HepG2 (cell line): ENCODE results near the gene PTPRD. TPM values are rescaled to one million over a fixed set of nuclear protein-coding genes. Genes with fewer than 3 reads are reported as not detected.

Experiments used
- ATAC-seq: fragments of 200-7000 bp; cut with Tn5 transposase; 3 replicates; pipeline ENCODE4 v1.9.1; 2020; ENCODE audit warnings: mild to moderate bottlenecking, moderate library complexity
- BruUV-seq: library from RNA; stranded (reverse); fragments of 400-500 nt; replicated peaks from 2 replicates; lab custom pipeline; 2021; lab: Mats Ljungman, UMichigan
- CTCF ChIA-PET: fragments of 300-600 bp; formaldehyde crosslinking; extraction: SDS; loops from one replicate; lab custom pipeline; 2021; ENCODE audit warnings: low total read pairs, inconsistent platforms, low intra/inter-chr PET ratio; lab: Yijun Ruan, JAX
- POLR2A ChIA-PET: fragments of 350-600 bp; sonication (Branson Sonifier 250); formaldehyde crosslinking; loops from one replicate; lab custom pipeline; 2020; ENCODE audit warnings: antibody characterized with exemption, inconsistent platforms; lab: Yijun Ruan, JAX
- DNase-seq: peaks from one replicate; pipeline ENCODE4 v3.0.0-alpha.2; 2015; ENCODE audit warnings: low spot score
- FAIRE-seq: peaks from 3 replicates; lab custom pipeline; 2011; peaks lifted over from hg19 to GRCh38; lab: Jason Lieb, UNC
- H2AFZ ChIP-seq: one replicate; pipeline ENCODE4 v1.6.1; 2011; ENCODE audit warnings: low read length, inconsistent platforms
- H3K27ac ChIP-seq: fragments of 300-600 bp; 3 replicates; pipeline ENCODE4 v1.8.0; 2011; ENCODE audit warnings: mixed run types, mild to moderate bottlenecking, mixed read lengths, low read length, inconsistent platforms; ENCODE audit not compliant: insufficient read depth; ENCODE audit errors: extremely low read length
- H3K27me3 ChIP-seq, 2 experiments: fragments of 200-600 bp in 1 of 2; 2 replicates in 1 of 2; 3 replicates in 1 of 2; pipeline versions ENCODE4 v1.6.0 to v1.8.0; 2011; ENCODE audit warnings: low read length in 2 of 2, mild to moderate bottlenecking in 2 of 2, moderate library complexity in 2 of 2, inconsistent platforms in 1 of 2; ENCODE audit not compliant: insufficient read depth in 2 of 2, control insufficient read depth in 1 of 2
- H3K36me3 ChIP-seq, 2 experiments: fragments of 200-600 bp in 1 of 2; replicated peaks in 1 of 2; 2 replicates in 1 of 2; 3 replicates in 1 of 2; pipeline versions ENCODE4 v1.5.1 to v1.8.0; 2011; ENCODE audit warnings: low read length in 2 of 2, inconsistent platforms in 1 of 2; ENCODE audit not compliant: insufficient read depth in 2 of 2, control insufficient read depth in 1 of 2
- H3K4me1 ChIP-seq: 2 replicates; pipeline ENCODE4 v1.5.1; 2012; ENCODE audit warnings: low read length, inconsistent platforms; ENCODE audit not compliant: insufficient read depth
- H3K4me2 ChIP-seq: 2 replicates; pipeline ENCODE4 v1.6.0; 2011; ENCODE audit warnings: low read depth, low read length, inconsistent platforms
- H3K4me3 ChIP-seq, 3 experiments: fragments of 200-600 bp in 1 of 3; sonication (generic), shearing (Covaris generic) in 1 of 3; replicated peaks in 1 of 3; 2 replicates each; pipeline ENCODE4 v1.5.1; 2011 to 2016; ENCODE audit warnings: low read length in 3 of 3, inconsistent platforms in 2 of 3, low read depth in 2 of 3, mild to moderate bottlenecking in 2 of 3, control low read depth in 1 of 3, mixed read lengths in 1 of 3; ENCODE audit not compliant: insufficient read depth in 1 of 3
- H3K79me2 ChIP-seq: one replicate; pipeline ENCODE4 v1.6.1; 2011; ENCODE audit warnings: low read length, inconsistent platforms; ENCODE audit not compliant: insufficient read depth
- H3K9ac ChIP-seq: 2 replicates; pipeline ENCODE4 v1.6.0; 2011; ENCODE audit warnings: mild to moderate bottlenecking, low read depth, low read length, inconsistent platforms; ENCODE audit not compliant: insufficient read depth
- H3K9me3 ChIP-seq: 2 replicates; pipeline ENCODE4 v1.5.1; 2012; ENCODE audit warnings: mild to moderate bottlenecking, low read length
- H4K20me1 ChIP-seq: 2 replicates; pipeline ENCODE4 v1.6.0; 2011; ENCODE audit warnings: inconsistent platforms, mild to moderate bottlenecking, low read length, moderate library complexity; ENCODE audit not compliant: insufficient read depth
- EED ChIP-seq: sonication (generic); formaldehyde crosslinking; IDR thresholded peaks from 2 replicates; pipeline ENCODE4 v1.5.0; 2020; ENCODE audit warnings: mild to moderate bottlenecking, missing genetic modification reagents
- NCOA2 ChIP-seq: sonication (generic); formaldehyde crosslinking; IDR thresholded peaks from 2 replicates; pipeline ENCODE4 v1.8.0; 2022; ENCODE audit warnings: inconsistent platforms
- PCBP1 ChIP-seq: fragments of 200-400 bp; formaldehyde crosslinking; IDR thresholded peaks from 2 replicates; pipeline ENCODE4 v1.6.1; 2017; ENCODE audit warnings: mild to moderate bottlenecking, low read depth, low read length, borderline replicate concordance
- RFX3 ChIP-seq: IDR thresholded peaks from 2 replicates; pipeline ENCODE4 v1.6.1; 2016; ENCODE audit warnings: missing biosample characterization, missing genetic modification reagents
- SAFB2 ChIP-seq: sonication (generic); formaldehyde crosslinking; IDR thresholded peaks from 2 replicates; pipeline ENCODE4 v1.5.1; 2020; ENCODE audit warnings: missing genetic modification reagents, low read depth, mild to moderate bottlenecking, borderline replicate concordance
- SAP130 ChIP-seq: IDR thresholded peaks from 2 replicates; pipeline ENCODE4 v1.6.1; 2016; ENCODE audit warnings: low read depth
- TBX2 ChIP-seq: sonication (generic); formaldehyde crosslinking; IDR thresholded peaks from 2 replicates; pipeline ENCODE4 v1.5.0; 2020; ENCODE audit warnings: missing genetic modification reagents, mild to moderate bottlenecking, borderline replicate concordance
- ZIK1 ChIP-seq: sonication (generic); formaldehyde crosslinking; IDR thresholded peaks from 2 replicates; pipeline ENCODE4 v1.5.0; 2020; ENCODE audit warnings: mild to moderate bottlenecking, low read depth, missing genetic modification reagents, borderline replicate concordance
- ZNF407 ChIP-seq: sonication (generic); formaldehyde crosslinking; IDR thresholded peaks from one replicate; pipeline ENCODE4 v1.5.1; 2020; ENCODE audit warnings: mild to moderate bottlenecking, missing genetic modification reagents; ENCODE audit errors: not compliant biosample characterization
- ZNF790 ChIP-seq: sonication (generic); formaldehyde crosslinking; IDR thresholded peaks from 2 replicates; pipeline ENCODE4 v1.8.0; 2022; ENCODE audit warnings: missing genetic modification reagents, mild to moderate bottlenecking, borderline replicate concordance
- WGBS: methylation state at CpG from one replicate; pipeline ENCODE4 v1.1.6; 2017; ENCODE audit warnings: low lambda C conversion rate; 5-methylcytosine and 5-hydroxymethylcytosine counted together
- in situ Hi-C: cut with HindIII; loops from 2 replicates; pipeline ENCODE4 v1.10.0; 2017; ENCODE audit warnings: low pct_unique_long_range_greater_than_20kb; ENCODE audit not compliant: extremely low pct_ligation_motif_present
- intact Hi-C: fragments of 100-400 bp; cut with micrococcal nuclease; formaldehyde crosslinking; loops from one replicate; pipeline ENCODE4 v1.10.0; 2022; ENCODE audit not compliant: unreplicated experiment
- polyA plus RNA-seq, 8 experiments: library from polyadenylated mRNA; depleted of rRNA in 3 of 8; stranded (reverse) in 7 of 8; unstranded in 1 of 8; fragments of >200 nt; fragmentation: Illumina TruSeq in 4 of 8; extraction: Trizol in 4 of 8; gene quantifications; 2 replicates each; pipeline versions ENCODE4 v1.2.1 to v1.2.3, GENCODE V29; 2011 to 2016; ENCODE audit warnings: low read depth in 4 of 8, missing spikeins in 1 of 8, mixed read lengths in 1 of 8; ENCODE audit not compliant: insufficient read depth in 1 of 8
- total RNA-seq, 5 experiments: library from RNA; depleted of rRNA; stranded (reverse); fragments of >200 nt; fragmentation: Illumina TruSeq; extraction: Trizol; gene quantifications; 2 replicates each; pipeline ENCODE4 v1.2.3, GENCODE V29; 2016; ENCODE audit warnings: low read depth in 1 of 5

The PTPRD gene
- total and polyA plus RNA-seq, 2 of the 13 experiments (the other 11 are each of a cell fraction or from before 2014, with no cell fraction given) = 0.05 TPM; not detected in 1

GRCh38 chr9:8685825-8686224 is 1927.0 kb downstream of the PTPRD start:
- Histone ChIP-seq H3K4me1 (no peaks in the 10 kb centered on the region), H3K4me2 (no peak overlapping the region), H3K27ac (no peak overlapping the region), H3K9ac (no peak overlapping the region), H3K9me3 (no peaks in the 10 kb centered on the region), H3K4me3 (no peak overlapping the region), H3K27me3 (no peaks in the 10 kb centered on the region), H2AFZ (no peak overlapping the region), H4K20me1 (no peaks in the 10 kb centered on the region), H3K36me3 (no peaks in the 10 kb centered on the region), H3K79me2 (no peaks in the 10 kb centered on the region)
- no peak for FAIRE-seq
- no peak for DNase-seq
- TF ChIP-seq TBX2 (CRISPR knock-in tag) = no peak
- in situ Hi-C loops = no loop called here
- no peak for ATAC-seq
- 2% methylated on average over 3 of the region's 3 CpGs for WGBS
- BruUV-seq = no TSS peak
- intact Hi-C loops = no loop called here
- ChIA-PET POLR2A (no interaction called here), CTCF (no interaction called here)

- H3K4me2 ChIP-seq = no peak overlapping the region
- H3K27me3 ChIP-seq = no peaks in the 10 kb centered on the region
- H3K27ac ChIP-seq = no peak overlapping the region
- H3K9ac ChIP-seq = no peak overlapping the region
- no TSS peak for BruUV-seq
- no peak overlapping the region for H3K4me3 ChIP-seq
- H3K36me3 ChIP-seq = no peaks in the 10 kb centered on the region
- DNase-seq = no peak
- no peak for ATAC-seq
- no peak for FAIRE-seq
- intact Hi-C loops = no loop called here
- H3K9me3 ChIP-seq = no peaks in the 10 kb centered on the region
- H4K20me1 ChIP-seq = no peaks in the 10 kb centered on the region
- ChIA-PET CTCF (no interaction called here), POLR2A (no interaction called here)
- in situ Hi-C loops = no loop called here
- no peaks in the 10 kb centered on the region for H3K79me2 ChIP-seq
- under 1% methylated on average over 4 of the region's 4 CpGs for WGBS
- no peak overlapping the region for H2AFZ ChIP-seq
- no peaks in the 10 kb centered on the region for H3K4me1 ChIP-seq
- TF ChIP-seq PCBP1 (no peak), RFX3 (CRISPR knock-in tag) (no peak), SAP130 (no peak), ZNF407 (no peak), SAFB2 (CRISPR knock-in tag) (no peak), EED (no peak), ZIK1 (CRISPR knock-in tag) (no peak), NCOA2 (CRISPR knock-in tag) (no peak), ZNF790 (CRISPR knock-in tag) (no peak)
Measured at GRCh38 chr9:8684978-8685708, 1927.7 kb downstream of the PTPRD start.
